Activated naive CD4-positive, alpha-beta T cell treated with anti-CD3 and anti-CD28 coated beads, Interleukin-2, amount 50 U/mL, for 16 hours (primary cell): ENCODE results near the gene RSPRY1.
A peak's percentile ranks its signal among the peaks of the same experiment; 100 is the strongest.

Experiments
- DNase-seq: peaks from one replicate; pipeline ENCODE4 v3.0.0-alpha.2; 2020

Gene RSPRY1

DNA sequence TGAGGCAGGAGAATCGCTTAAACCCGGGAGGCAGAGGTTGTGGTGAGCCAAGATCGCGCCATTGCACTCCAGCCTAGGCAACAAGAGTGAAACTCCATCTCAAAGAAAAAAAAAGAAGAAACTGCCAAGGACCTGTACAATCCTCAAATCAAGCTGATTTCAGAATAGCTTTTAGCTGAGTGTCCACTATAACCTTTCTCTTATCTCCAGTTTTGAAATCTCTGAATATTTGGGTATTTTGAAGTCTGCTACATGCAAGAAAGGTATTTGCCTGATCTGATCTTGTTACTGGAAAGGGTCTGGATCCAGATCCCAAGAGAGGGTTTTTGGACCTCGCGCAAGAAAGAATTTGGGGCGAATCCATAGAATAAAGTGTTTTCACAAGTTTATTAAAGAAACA is 39.8 kb downstream of the RSPRY1 start:
- DNase-seq = no peak

GRCh38 chr16:57226701-57227621 is 40.8 kb downstream of the RSPRY1 start:
- DNase-seq = no peak

DNA sequence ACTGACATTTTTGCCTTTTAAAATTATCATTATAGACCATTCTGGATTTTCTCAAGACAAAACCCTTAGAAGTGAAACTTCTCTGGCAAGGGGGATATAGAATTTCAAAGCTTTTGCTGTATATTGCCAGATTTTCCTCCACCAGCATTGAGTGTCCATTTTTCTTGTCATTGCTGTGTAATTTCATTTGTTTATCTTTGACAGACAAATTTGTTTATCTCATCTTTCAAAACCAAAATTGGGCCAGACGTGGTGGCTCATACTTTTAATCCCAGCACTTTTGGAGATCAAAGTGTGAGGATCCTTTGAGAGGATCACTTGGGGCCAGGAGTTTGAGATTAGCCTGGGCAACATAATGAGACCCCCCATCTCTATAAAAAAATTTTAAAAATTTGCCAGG is 43.0 kb downstream of the RSPRY1 start:
- DNase-seq = no peak

- no peak for DNase-seq
These were observed 45.8 kb downstream of the RSPRY1 start for GRCh38 chr16:57231821-57232350.

GRCh38 chr16:57233944-57234706 is 48.0 kb downstream of the RSPRY1 start:
- no peak for DNase-seq

- DNase-seq = no peak
These were observed 48.6 kb downstream of the RSPRY1 start for GRCh38 chr16:57234707-57235092.

GRCh38 chr16:57235128-57236021 is 49.2 kb downstream of the RSPRY1 start:
- DNase-seq = peak; percentile 17

DNA sequence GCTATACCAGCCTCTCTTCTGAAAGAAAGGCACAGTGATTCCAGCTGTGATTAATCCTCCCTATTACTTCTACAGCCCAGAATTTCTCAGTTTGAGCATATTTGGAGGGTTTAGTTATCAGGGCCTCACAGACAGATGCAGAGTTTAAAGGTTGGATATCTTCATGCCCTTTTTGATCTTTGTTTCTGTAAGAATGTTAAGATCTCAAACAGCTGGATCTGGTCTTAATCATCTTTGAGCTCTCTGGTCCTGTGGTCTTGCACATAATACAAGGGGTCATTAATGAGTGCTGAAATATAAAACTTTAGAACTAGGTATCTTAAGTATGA is 49.9 kb downstream of the RSPRY1 start:
- DNase-seq = no peak

DNA sequence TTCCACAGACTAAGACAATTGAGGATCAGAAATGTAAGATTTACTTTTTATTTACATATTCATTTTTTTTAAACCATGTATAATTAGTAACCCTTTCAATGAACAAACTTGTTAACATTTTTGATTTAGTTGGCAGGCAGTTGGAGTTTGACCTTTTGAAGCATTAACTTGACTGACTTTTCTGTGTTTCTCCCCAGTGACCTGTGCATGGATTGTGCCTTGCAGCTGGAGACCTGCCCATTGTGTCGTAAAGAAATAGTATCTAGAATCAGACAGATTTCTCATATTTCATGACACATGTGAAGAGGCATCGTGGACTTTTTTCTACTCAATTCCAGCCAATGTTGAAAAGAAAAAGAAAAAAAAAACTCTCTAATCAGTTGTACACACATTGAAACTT is 52.6 kb downstream of the RSPRY1 start:
- DNase-seq = no peak

DNA sequence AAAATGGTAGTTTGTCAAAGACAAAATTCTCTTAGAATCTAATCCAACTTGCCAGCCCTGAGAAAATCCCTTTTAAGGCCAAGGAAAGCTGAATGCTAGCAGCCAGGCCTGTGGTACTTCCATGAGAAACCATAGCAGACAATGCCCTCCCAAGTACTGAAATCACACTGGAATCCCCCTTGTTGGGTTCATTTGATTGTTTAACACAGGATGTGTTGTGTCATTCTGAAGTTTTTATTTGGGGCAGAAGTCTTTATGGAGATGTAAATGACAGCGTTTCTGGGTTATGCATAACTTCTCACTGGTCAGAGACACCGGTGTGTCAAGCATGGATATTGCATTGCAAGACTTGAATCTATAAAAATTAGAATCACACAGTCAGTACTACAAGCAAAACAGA is 53.0 kb downstream of the RSPRY1 start:
- no peak for DNase-seq

GRCh38 chr16:57240851-57241250 is 54.7 kb downstream of the RSPRY1 start:
- DNase-seq = no peak

GRCh38 chr16:57242650-57243049 is 56.5 kb downstream of the RSPRY1 start:
- no peak for DNase-seq

DNA sequence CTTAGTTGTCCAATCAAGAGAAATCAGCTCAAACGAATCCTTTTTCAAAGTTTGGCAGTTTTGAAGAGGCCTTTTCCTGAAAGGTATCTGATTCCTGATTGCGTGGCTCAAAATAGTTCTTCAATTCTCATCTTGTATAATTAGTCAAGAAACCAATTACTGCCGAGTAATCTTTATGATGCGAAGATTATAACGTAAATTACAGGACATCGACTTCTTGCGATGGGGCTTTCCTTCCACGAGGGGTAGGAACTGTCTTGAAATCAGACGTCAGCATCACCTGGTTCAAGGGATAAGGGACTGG is 58.3 kb downstream of the RSPRY1 start:
- no peak for DNase-seq

DNA sequence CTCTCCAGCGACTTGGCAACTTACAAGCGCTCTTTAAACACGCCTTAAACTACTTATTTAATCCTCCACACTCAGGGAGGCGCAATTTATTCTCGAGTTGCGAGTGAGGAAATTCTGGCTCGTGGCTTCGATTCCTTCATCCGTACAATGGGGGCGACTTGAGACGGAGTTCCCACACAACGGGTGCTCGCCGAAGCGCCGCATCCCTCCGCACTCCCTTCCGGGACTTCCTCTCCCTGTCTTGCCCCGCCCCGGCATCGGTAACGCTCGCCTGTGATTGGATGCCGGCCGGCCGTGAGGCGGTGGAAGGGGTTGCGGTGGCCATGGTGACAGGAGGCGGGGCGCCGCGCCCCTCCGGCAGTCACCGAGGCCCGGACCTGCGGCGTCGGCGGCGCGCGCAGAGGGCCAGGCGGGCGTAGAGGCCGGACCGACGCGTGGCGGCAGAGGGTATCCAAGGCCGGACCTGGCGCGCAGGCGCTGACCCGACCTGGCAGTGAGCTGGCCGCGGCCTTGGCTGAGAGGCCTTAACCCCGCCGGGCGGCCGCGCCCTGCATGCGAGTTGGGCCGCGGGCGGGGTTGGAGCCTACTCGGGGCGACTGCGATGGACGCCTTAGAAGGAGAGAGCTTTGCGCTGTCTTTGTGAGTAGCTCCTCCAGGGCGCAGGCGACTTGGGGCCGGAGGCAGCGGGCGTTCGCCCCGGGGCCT is 58.8 kb downstream of the RSPRY1 start, which contains the start of gene ARL2BP:
Gene ARL2BP (plus strand): TSS at position 493 of the 705 bp plus-strand sequence. CDS start 109 bp downstream, at position 602.
- DNase-seq = peak; percentile 98

GRCh38 chr16:57245472-57246113 is 59.5 kb downstream of the RSPRY1 start:
- no peak for DNase-seq

- no peak for DNase-seq
These were observed 65.2 kb downstream of the RSPRY1 start for GRCh38 chr16:57251352-57251751.

GRCh38 chr16:57252148-57252721 is 66.1 kb downstream of the RSPRY1 start:
- DNase-seq = no peak

DNA sequence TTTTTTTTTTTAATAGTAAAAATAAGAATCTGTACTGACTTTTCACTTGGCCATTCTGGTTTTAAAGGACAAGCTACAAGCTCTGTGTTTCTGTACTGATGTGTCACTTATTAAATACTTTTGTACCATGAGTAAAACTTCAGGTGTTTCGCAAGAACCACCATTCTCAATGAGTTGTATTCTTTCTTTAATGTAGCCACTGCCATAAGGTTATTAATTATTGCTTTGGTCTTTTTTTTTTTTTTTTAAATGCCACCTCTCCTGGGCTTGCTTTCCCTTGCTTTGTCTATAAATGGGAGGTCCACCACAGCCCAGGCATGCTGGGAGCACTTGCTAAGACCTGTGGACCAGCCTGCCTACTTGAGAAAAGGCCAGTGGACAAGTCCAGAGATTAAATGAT is 67.3 kb downstream of the RSPRY1 start:
- no peak for DNase-seq

- DNase-seq = no peak
These were observed 69.7 kb downstream of the RSPRY1 start for GRCh38 chr16:57255686-57256415.

DNA sequence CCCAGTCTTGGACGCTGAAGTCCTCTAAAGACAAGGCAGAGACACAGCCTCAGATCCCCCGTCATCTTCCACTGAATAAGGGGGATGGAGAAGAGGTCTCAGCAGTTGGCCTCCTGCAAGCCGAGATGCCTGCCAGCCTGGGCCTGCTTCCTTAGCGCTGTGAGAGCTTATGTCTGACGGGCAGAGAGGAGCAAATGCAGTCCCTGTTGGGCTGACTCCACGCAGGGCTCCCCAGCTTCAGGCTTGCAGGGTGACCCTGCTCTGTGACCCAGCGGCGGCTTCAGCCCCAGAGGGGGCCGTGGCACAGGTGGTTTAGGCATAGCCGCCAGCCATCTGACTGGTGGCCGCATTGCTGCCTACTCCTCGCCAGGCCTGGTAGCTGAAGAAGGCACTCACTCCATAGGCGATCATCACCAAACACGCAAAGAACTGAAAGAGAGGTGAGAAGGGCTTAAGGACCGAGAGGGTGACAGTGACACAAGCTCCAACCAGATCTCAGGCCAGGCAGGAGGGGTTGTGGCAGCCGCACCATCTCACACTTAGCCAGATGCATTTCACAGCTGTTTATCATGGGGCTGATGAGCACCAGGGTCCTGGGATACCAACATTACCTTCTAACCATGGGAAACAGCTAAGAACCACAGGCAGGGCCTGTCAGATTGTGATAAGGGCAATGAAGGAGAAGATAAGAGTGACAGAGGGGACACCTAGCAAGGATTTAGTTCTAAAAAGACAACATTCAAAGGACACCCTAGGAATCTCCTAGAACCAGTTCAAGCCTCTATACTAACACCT is 70.7 kb downstream of the RSPRY1 start:
- no peak for DNase-seq
